Fibroblast of skin of back (primary cell): ENCODE data around the gene IMPDH1.
A peak's percentile ranks its signal among the peaks of the same experiment; 100 is the strongest.

Source experiments
- DNase-seq: peaks from one replicate; pipeline ENCODE4 v3.0.0-alpha.2; 2013

Gene IMPDH1

GRCh38 chr7:128405471-128406313 lies 4.1 kb downstream of the IMPDH1 start:
- peak; percentile 50 for DNase-seq

GRCh38 chr7:128404886-128405470 lies 4.8 kb downstream of the IMPDH1 start:
- peak; percentile 27 for DNase-seq

GRCh38 chr7:128404143-128404681 lies 5.6 kb downstream of the IMPDH1 start:
- DNase-seq = no peak

GRCh38 chr7:128403676-128404075 lies 6.1 kb downstream of the IMPDH1 start:
- no peak for DNase-seq

- no peak for DNase-seq
Measured at GRCh38 chr7:128402356-128402755, 7.4 kb downstream of the IMPDH1 start.

GRCh38 chr7:128400566-128400965 lies 9.2 kb downstream of the IMPDH1 start:
- no peak for DNase-seq

- DNase-seq = no peak
Measured at GRCh38 chr7:128399991-128400390, 9.8 kb downstream of the IMPDH1 start.

GRCh38 chr7:128398841-128399135 lies 11.0 kb downstream of the IMPDH1 start:
- DNase-seq = no peak

GRCh38 chr7:128398016-128398840 lies 11.6 kb downstream of the IMPDH1 start:
- DNase-seq = peak; percentile 45

GRCh38 chr7:128396357-128396756 lies 13.4 kb downstream of the IMPDH1 start:
- no peak for DNase-seq

- no peak for DNase-seq
Measured at GRCh38 chr7:128395748-128396147, 14.0 kb downstream of the IMPDH1 start.

- no peak for DNase-seq
Measured at GRCh38 chr7:128394904-128395496, 14.8 kb downstream of the IMPDH1 start.

- no peak for DNase-seq
Measured at GRCh38 chr7:128393526-128394330, 16.1 kb downstream of the IMPDH1 start.

- DNase-seq = no peak
Measured at GRCh38 chr7:128392446-128393327, 17.1 kb downstream of the IMPDH1 start.

- DNase-seq = no peak
Measured at GRCh38 chr7:128391805-128392204, 18.0 kb downstream of the IMPDH1 start.

GRCh38 chr7:128390871-128391565 lies 18.8 kb downstream of the IMPDH1 start:
- no peak for DNase-seq

- no peak for DNase-seq
Measured at GRCh38 chr7:128389618-128390329, 20.0 kb downstream of the IMPDH1 start.

GRCh38 chr7:128389085-128389617 lies 20.6 kb downstream of the IMPDH1 start:
- DNase-seq = no peak

- DNase-seq = no peak
Measured at GRCh38 chr7:128388145-128388485, 21.7 kb downstream of the IMPDH1 start.
